Endothelial cell of umbilical vein (primary cell): ENCODE measurements around the gene CRELD2. TPM values are rescaled to one million over a fixed set of nuclear protein-coding genes. Genes with fewer than 3 reads are reported as not detected.

Experiments used
- Bru-seq: library from RNA; stranded (reverse); fragments of 400-500 nt; gene quantifications from one replicate; lab custom pipeline; 2021; lab: Mats Ljungman, UMichigan
- BruChase-seq, 2 experiments: library from RNA; stranded (reverse); fragments of 400-500 nt; gene quantifications; one replicate each; lab custom pipeline; 2021; lab: Mats Ljungman, UMichigan
- BruUV-seq: library from RNA; stranded (reverse); fragments of 400-500 nt; replicated peaks from 2 replicates; lab custom pipeline; 2021; lab: Mats Ljungman, UMichigan
- CTCF ChIA-PET: fragments of 300-600, 350-600 bp; sonication (Branson Sonifier 250); formaldehyde crosslinking; loops from one replicate; lab custom pipeline; 2021; ENCODE audit warnings: antibody characterized with exemption, inconsistent platforms; lab: Charles Lee
- POLR2A ChIA-PET: fragments of 300-600, 350-600 bp; sonication (Branson Sonifier 250); formaldehyde crosslinking; loops from one replicate; lab custom pipeline; 2021; ENCODE audit warnings: antibody characterized with exemption, inconsistent platforms; lab: Charles Lee
- DNase-seq: peaks from one replicate; pipeline ENCODE4 v3.0.0-alpha.2; 2011; ENCODE audit warnings: low read depth, low spot score
- FAIRE-seq: peaks from 2 replicates; lab custom pipeline; 2011; peaks lifted over from hg19 to GRCh38; lab: Jason Lieb, UNC
- H2AFZ ChIP-seq: 2 replicates; pipeline ENCODE4 v1.6.0; 2012; ENCODE audit warnings: low read depth, low read length, control low read depth, inconsistent platforms
- H3K27ac ChIP-seq: 2 replicates; pipeline ENCODE4 v1.5.1; 2011; ENCODE audit warnings: low read depth, mild to moderate bottlenecking, control low read depth, low read length, moderate library complexity; ENCODE audit not compliant: insufficient read depth
- H3K27me3 ChIP-seq, 2 experiments: 2 replicates each; pipeline versions ENCODE4 v1.6.0 to v1.6.1; 2011; ENCODE audit warnings: low read length in 2 of 2, mixed read lengths in 1 of 2; ENCODE audit not compliant: control insufficient read depth in 2 of 2, insufficient read depth in 2 of 2
- H3K36me3 ChIP-seq, 2 experiments: 2 replicates in 1 of 2; 3 replicates in 1 of 2; pipeline ENCODE4 v1.5.1; 2011; ENCODE audit warnings: low read length in 2 of 2, mild to moderate bottlenecking in 1 of 2, moderate library complexity in 1 of 2; ENCODE audit not compliant: control insufficient read depth in 2 of 2, insufficient read depth in 2 of 2; ENCODE audit errors: extremely low read depth in 1 of 2
- H3K4me1 ChIP-seq: 3 replicates; pipeline ENCODE4 v1.5.1; 2011; ENCODE audit warnings: mild to moderate bottlenecking, low read length; ENCODE audit not compliant: control insufficient read depth, insufficient read depth; ENCODE audit errors: extremely low read depth
- H3K4me2 ChIP-seq: 2 replicates; pipeline ENCODE4 v1.6.1; 2011; ENCODE audit warnings: low read length, control low read depth, mixed read lengths; ENCODE audit not compliant: insufficient read depth
- H3K4me3 ChIP-seq, 3 experiments: fragments of 200-600 bp in 1 of 3; sonication (generic), shearing (Covaris generic) in 1 of 3; replicated peaks in 1 of 3; 2 replicates each; pipeline ENCODE4 v1.5.1; 2011 to 2016; ENCODE audit warnings: control low read depth in 3 of 3, low read length in 3 of 3, mild to moderate bottlenecking in 2 of 3, inconsistent platforms in 1 of 3, low read depth in 1 of 3, moderate library complexity in 1 of 3; ENCODE audit not compliant: insufficient read depth in 1 of 3
- H3K79me2 ChIP-seq: 2 replicates; pipeline ENCODE4 v1.6.0; 2012; ENCODE audit warnings: low read length, inconsistent platforms; ENCODE audit not compliant: control insufficient read depth, insufficient read depth
- H3K9ac ChIP-seq: replicated peaks from 2 replicates; pipeline ENCODE3; 2011; ENCODE audit warnings: low read length, control low read depth; ENCODE audit not compliant: insufficient read depth; ENCODE audit errors: extremely low read depth
- H3K9me1 ChIP-seq: replicated peaks from 3 replicates; pipeline ENCODE4 v1.6.0; 2011; ENCODE audit warnings: mild to moderate bottlenecking, low read length; ENCODE audit not compliant: control insufficient read depth, insufficient read depth; ENCODE audit errors: extremely low read depth
- H3K9me3 ChIP-seq: replicated peaks from 2 replicates; pipeline ENCODE4 v1.5.1; 2012; ENCODE audit warnings: low read length, inconsistent platforms; ENCODE audit not compliant: control insufficient read depth, insufficient read depth
- H4K20me1 ChIP-seq: replicated peaks from 2 replicates; pipeline ENCODE3; 2011; ENCODE audit warnings: mild to moderate bottlenecking, low read length; ENCODE audit not compliant: control insufficient read depth, insufficient read depth; ENCODE audit errors: extremely low read depth
- MYC ChIP-seq: IDR thresholded peaks from one replicate; pipeline ENCODE4 v1.6.1; 2011; ENCODE audit warnings: mild to moderate bottlenecking, low read depth, low read length
- POLR2A ChIP-seq: IDR thresholded peaks from 2 replicates; pipeline ENCODE4 v1.6.1; 2012; ENCODE audit warnings: low read depth, mild to moderate bottlenecking, control low read depth, low read length
- POLR2AphosphoS5 ChIP-seq: IDR thresholded peaks from 2 replicates; pipeline ENCODE4 v1.6.1; 2012; ENCODE audit warnings: low read depth, mild to moderate bottlenecking, control low read depth, low read length, moderate library complexity; ENCODE audit not compliant: insufficient read depth
- dilution Hi-C: fragments of 300-500 bp; cut with MboI; formaldehyde crosslinking; loops from one replicate; pipeline ENCODE4 v1.15.0; 2019; ENCODE audit warnings: low sequenced_read_pairs; ENCODE audit not compliant: extremely low pct_ligation_motif_present
- intact Hi-C: fragments of 100-400 bp; cut with micrococcal nuclease; formaldehyde crosslinking; loops from one replicate; pipeline ENCODE4 v1.10.0; 2022
- long read RNA-seq: library from polyadenylated mRNA; stranded (forward); transcript quantifications from one replicate; pipeline ENCODE4 v2.0.0, GENCODE V29; 2021
- polyA minus RNA-seq, 3 experiments: library from RNA; depleted of rRNA, polyadenylated mRNA; stranded (reverse); fragments of >200 nt; gene quantifications; 1 replicate in 1 of 3; 2 replicates in 2 of 3; pipeline ENCODE4 v1.2.3, GENCODE V29; 2011
- polyA plus RNA-seq, 4 experiments: library from polyadenylated mRNA; depleted of rRNA in 3 of 4; stranded (reverse) in 3 of 4; unstranded in 1 of 4; fragments of >200 nt; gene quantifications; 2 replicates each; pipeline versions ENCODE4 v1.2.1 to v1.2.3, GENCODE V29; 2011 to 2012; ENCODE audit warnings: missing spikeins in 1 of 4
- total RNA-seq: library from RNA; stranded (reverse); gene quantifications from 2 replicates; pipeline ENCODE4 v1.2.3, GENCODE V29; 2021
- TF ChIP-seq, protein P1 (sequence below), 2 donors: IDR thresholded peaks; 1 replicate in 1 of 2; 2 replicates in 1 of 2; pipeline ENCODE4 v1.5.1; 2011; ENCODE audit warnings: low read length in 2 of 2, mild to moderate bottlenecking in 2 of 2, moderate library complexity in 2 of 2, control low read depth in 1 of 2, inconsistent platforms in 1 of 2, low read depth in 1 of 2; ENCODE audit not compliant: insufficient read depth in 1 of 2; ENCODE audit errors: extremely low read depth in 1 of 2

CRELD2 gene, protein sequence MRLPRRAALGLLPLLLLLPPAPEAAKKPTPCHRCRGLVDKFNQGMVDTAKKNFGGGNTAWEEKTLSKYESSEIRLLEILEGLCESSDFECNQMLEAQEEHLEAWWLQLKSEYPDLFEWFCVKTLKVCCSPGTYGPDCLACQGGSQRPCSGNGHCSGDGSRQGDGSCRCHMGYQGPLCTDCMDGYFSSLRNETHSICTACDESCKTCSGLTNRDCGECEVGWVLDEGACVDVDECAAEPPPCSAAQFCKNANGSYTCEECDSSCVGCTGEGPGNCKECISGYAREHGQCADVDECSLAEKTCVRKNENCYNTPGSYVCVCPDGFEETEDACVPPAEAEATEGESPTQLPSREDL
- total RNA-seq (69.5 and 71.0 TPM in 2 replicates), polyA plus RNA-seq (75.7 and 86.3 TPM in 2 replicates), polyA minus RNA-seq (19.8 and 23.7 TPM in 2 replicates), Bru-seq, nascent RNA (percentile 50 among the genes with signal in this experiment), BruChase-seq, experiment 1, labeled RNA remaining after a 6-hour chase (percentile 60 among the genes with signal in this experiment), BruChase-seq, experiment 2, labeled RNA remaining after a 2-hour chase (percentile 58 among the genes with signal in this experiment)
- 77.1 and 90.2 TPM in 2 replicates for polyA plus RNA-seq (2011; cell fraction: cytosol; rRNA removed)
- polyA plus RNA-seq (2011; cell fraction: nucleus; rRNA removed): 87.3 and 95.6 TPM in 2 replicates
- 38.5 and 50.8 TPM in 2 replicates for polyA plus RNA-seq (2012)
- 11.5 TPM for polyA minus RNA-seq (2011; cell fraction: cytosol; rRNA and poly(A)+ RNA removed)
- 8.4 and 13.7 TPM in 2 replicates for polyA minus RNA-seq (2011; cell fraction: nucleus; rRNA and poly(A)+ RNA removed)
- long read RNA-seq, transcript CRELD2-201 (10 exons, 1,357 nt): major isoform, 374 of 422 reads
- long read RNA-seq, partial matches to known transcripts: 4 of 422 reads
- long read RNA-seq, other reads (novel, unspliced or antisense): 33 of 422 reads

DNA sequence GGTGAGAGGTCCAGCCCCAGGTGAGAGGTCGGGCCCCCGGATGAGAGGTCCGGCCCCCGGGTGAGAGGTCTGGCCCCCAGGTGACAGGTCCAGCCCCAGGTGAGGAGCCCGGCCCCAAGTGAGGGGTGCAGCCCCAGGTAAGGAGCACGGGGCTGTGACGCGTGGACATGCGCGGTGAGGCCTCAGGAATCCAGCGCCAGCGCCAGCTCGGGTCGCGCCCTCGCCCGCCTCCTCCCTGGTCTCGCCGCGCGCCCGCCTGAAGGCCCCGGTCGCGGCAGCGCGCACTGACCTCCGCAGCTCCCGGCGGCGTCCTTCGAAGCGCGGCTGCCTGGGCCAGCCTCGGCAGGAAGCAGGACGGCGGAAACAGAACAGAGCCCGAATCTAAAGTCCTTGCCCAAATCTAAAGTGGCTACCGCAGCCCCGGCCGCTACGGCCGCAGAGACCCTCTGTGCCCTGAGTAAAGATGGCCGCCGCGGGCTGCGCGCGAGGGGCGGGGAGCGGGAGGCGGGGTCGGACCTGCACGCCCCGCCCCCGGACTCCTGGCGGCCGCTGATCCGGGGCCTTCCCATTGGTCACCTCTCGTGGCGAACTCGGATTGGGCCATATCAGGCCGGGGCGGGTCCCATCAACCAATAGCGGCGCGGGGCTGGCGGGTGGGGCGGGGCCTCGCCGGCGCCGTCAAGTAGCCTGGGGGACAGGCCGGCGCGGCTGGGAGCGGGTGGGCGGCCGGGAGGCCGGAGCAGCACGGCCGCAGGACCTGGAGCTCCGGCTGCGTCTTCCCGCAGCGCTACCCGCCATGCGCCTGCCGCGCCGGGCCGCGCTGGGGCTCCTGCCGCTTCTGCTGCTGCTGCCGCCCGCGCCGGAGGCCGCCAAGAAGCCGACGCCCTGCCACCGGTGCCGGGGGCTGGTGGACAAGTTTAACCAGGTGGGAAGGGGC is at the start of gene CRELD2, which contains the start of gene ALG12:
TSS of gene CRELD2 (plus strand) at position 661 of the 937 bp plus-strand sequence. CDS start at position 797, 136 bp downstream.
TSS of gene ALG12 (minus strand) at position 465 of the 937 bp plus-strand sequence. CDS start 4,673 bp downstream, outside the sequence.
- peak within 1 kb of the TSS; percentile 97 for H2AFZ ChIP-seq
- peaks cover 2 to 12% of the 10 kb centered on the region in 2 experiments for H3K36me3 ChIP-seq
- no peaks in the 10 kb centered on the region for H3K27me3 ChIP-seq
- peak within 1 kb of the TSS; percentile 78 for H3K27ac ChIP-seq
- TF ChIP-seq, protein P1, sequence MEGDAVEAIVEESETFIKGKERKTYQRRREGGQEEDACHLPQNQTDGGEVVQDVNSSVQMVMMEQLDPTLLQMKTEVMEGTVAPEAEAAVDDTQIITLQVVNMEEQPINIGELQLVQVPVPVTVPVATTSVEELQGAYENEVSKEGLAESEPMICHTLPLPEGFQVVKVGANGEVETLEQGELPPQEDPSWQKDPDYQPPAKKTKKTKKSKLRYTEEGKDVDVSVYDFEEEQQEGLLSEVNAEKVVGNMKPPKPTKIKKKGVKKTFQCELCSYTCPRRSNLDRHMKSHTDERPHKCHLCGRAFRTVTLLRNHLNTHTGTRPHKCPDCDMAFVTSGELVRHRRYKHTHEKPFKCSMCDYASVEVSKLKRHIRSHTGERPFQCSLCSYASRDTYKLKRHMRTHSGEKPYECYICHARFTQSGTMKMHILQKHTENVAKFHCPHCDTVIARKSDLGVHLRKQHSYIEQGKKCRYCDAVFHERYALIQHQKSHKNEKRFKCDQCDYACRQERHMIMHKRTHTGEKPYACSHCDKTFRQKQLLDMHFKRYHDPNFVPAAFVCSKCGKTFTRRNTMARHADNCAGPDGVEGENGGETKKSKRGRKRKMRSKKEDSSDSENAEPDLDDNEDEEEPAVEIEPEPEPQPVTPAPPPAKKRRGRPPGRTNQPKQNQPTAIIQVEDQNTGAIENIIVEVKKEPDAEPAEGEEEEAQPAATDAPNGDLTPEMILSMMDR (IDR thresholded peaks at IDR 0.05; ENCODE audit: extremely low read depth in 1 of 2, insufficient read depth in 1 of 2, low read depth in 1 of 2, low read length in 2 of 2): no peak
- TF ChIP-seq POLR2AphosphoS5 (peak; percentile 65), POLR2A (peak; percentile 62), MYC (no peak)
- peaks cover 14% of the 10 kb centered on the region for H3K4me1 ChIP-seq
- peak within 1 kb of the TSS; percentile 89 for H3K9ac ChIP-seq
- no peaks in the 10 kb centered on the region for H4K20me1 ChIP-seq
- H3K9me3 ChIP-seq: no peaks in the 10 kb centered on the region
- H3K4me3 ChIP-seq: peak within 1 kb of the TSS; percentile 60 to 90 (median 73)
- FAIRE-seq (peak; percentile 95), DNase-seq (peak; percentile 98)
- CTCF ChIA-PET: interaction anchor here (0.9 to 1.6 kb wide), 4 partner anchors 12 to 151 kb away, joined by 3 to 6 read pairs (median 4); no protein-coding TSS in a partner anchor
- POLR2A ChIA-PET: interaction anchor here (1.5 kb wide), 1 partner anchor 202 kb away, joined by 3 read pairs; no protein-coding TSS in a partner anchor
- peaks cover 4% of the 10 kb centered on the region for H3K79me2 ChIP-seq
- no TSS peak for BruUV-seq
- H3K4me2 ChIP-seq: peak within 1 kb of the TSS; percentile 81
- dilution Hi-C loops (no loop called here), intact Hi-C loops (loop anchor here (1.0 kb wide), 4 partner anchors 42 to 151 kb away; partner anchors contain the start of genes BRD1, PIM3 and ZBED4)
- no peaks in the 10 kb centered on the region for H3K9me1 ChIP-seq
